RPMI7951 (cell line): ENCODE data around the gene NCF2. TPM values are rescaled to one million over a fixed set of nuclear protein-coding genes. Genes with fewer than 3 reads are reported as not detected.
A peak's percentile ranks its signal among the peaks of the same experiment; 100 is the strongest.
"Not testable (repeated sequence)": the region's sequence is repeated elsewhere in the genome, so short reads cannot be mapped to it uniquely, and the experiment has no call there.

Source experiments
- DNase-seq: peaks from one replicate; pipeline ENCODE4 v3.0.0-alpha.2; 2012; ENCODE audit warnings: low read depth
- total RNA-seq: library from RNA; depleted of rRNA; stranded (reverse); fragments of >200 nt; shearing (Covaris generic); gene quantifications from 2 replicates; pipeline ENCODE4 v1.2.3, GENCODE V29; 2014; rRNA removed

Gene NCF2
- not detected in 2 replicates for total RNA-seq

GRCh38 chr1:183590244-183591191 is at the start of gene NCF2:
NCF2 (minus strand) TSS chr1:183590459; CDS start chr1:183590329, 130 bp downstream.
- no peak for DNase-seq

GRCh38 chr1:183638649-183639387 is 48.6 kb upstream of the NCF2 start:
- no peak for DNase-seq

- no peak for DNase-seq
These were observed 46.5 kb upstream of the NCF2 start for GRCh38 chr1:183636783-183637182.

- no peak for DNase-seq
These were observed 46.0 kb upstream of the NCF2 start for GRCh38 chr1:183636334-183636682.

- DNase-seq: peak; percentile 96
These were observed 45.5 kb upstream of the NCF2 start, which contains the start of gene ARPC5 for GRCh38 chr1:183635606-183636333. ARPC5 (minus strand) TSS chr1:183635783; CDS start chr1:183635659, 124 bp downstream.

GRCh38 chr1:183635099-183635605 is 44.9 kb upstream of the NCF2 start:
- DNase-seq: peak; percentile 37

- no peak for DNase-seq
These were observed 44.3 kb upstream of the NCF2 start for GRCh38 chr1:183634429-183635065.

GRCh38 chr1:183633676-183634343 is 43.6 kb upstream of the NCF2 start:
- peak; percentile 88 for DNase-seq

- DNase-seq: peak; percentile 10
These were observed 42.7 kb upstream of the NCF2 start for GRCh38 chr1:183632964-183633363.

GRCh38 chr1:183632114-183632513 is 41.9 kb upstream of the NCF2 start:
- peak; percentile 12 for DNase-seq

GRCh38 chr1:183630748-183631147 is 40.5 kb upstream of the NCF2 start:
- peak; percentile 62 for DNase-seq

- DNase-seq: no peak
These were observed 38.3 kb upstream of the NCF2 start for GRCh38 chr1:183628537-183628936.

GRCh38 chr1:183626236-183626635 is 36.0 kb upstream of the NCF2 start:
- not testable (repeated sequence) for DNase-seq

- DNase-seq: peak; percentile 60
These were observed 32.9 kb upstream of the NCF2 start for GRCh38 chr1:183622884-183623785.

GRCh38 chr1:183622013-183622412 is 31.8 kb upstream of the NCF2 start:
- no peak for DNase-seq

GRCh38 chr1:183620311-183620710 is 30.1 kb upstream of the NCF2 start:
- DNase-seq: no peak

- no peak for DNase-seq
These were observed 29.5 kb upstream of the NCF2 start for GRCh38 chr1:183619781-183620180.

- not testable (repeated sequence) for DNase-seq
These were observed 27.9 kb upstream of the NCF2 start for GRCh38 chr1:183618202-183618601.

GRCh38 chr1:183612975-183613374 is 22.7 kb upstream of the NCF2 start:
- not testable (repeated sequence) for DNase-seq

- no peak for DNase-seq
These were observed 22.1 kb upstream of the NCF2 start for GRCh38 chr1:183612407-183612806.
